RWPE2 (cell line): Measurements from ENCODE around the gene SMC3.
"Not testable (repeated sequence)": the region's sequence is repeated elsewhere in the genome, so short reads cannot be mapped to it uniquely, and the experiment has no call there.

Experiments used
- ATAC-seq: fragments of 200-7000 bp; cut with Tn5 transposase; 3 replicates; pipeline ENCODE4 v1.9.1; 2021; ENCODE audit warnings: low read depth
- DNase-seq: peaks from one replicate; pipeline ENCODE4 v3.0.0-alpha.2; 2020; ENCODE audit warnings: low spot score
- H3K27ac ChIP-seq: fragments of 450-650 bp; 2 replicates; pipeline ENCODE4 v1.5.1; 2017; ENCODE audit warnings: mild to moderate bottlenecking; ENCODE audit not compliant: poor library complexity, severe bottlenecking
- H3K27me3 ChIP-seq: fragments of 250-450 bp; sonication (Bioruptor Pico); 2 replicates; pipeline ENCODE4 v1.5.1; 2021; ENCODE audit warnings: mild to moderate bottlenecking, moderate library complexity; ENCODE audit not compliant: insufficient read depth, poor library complexity, severe bottlenecking
- H3K36me3 ChIP-seq: fragments of 250-450 bp; sonication (Bioruptor Pico); 2 replicates; pipeline ENCODE4 v1.5.1; 2020; ENCODE audit warnings: low read depth, mild to moderate bottlenecking, moderate library complexity
- H3K4me1 ChIP-seq: fragments of 250-450 bp; sonication (Bioruptor Pico); 2 replicates; pipeline ENCODE4 v1.5.1; 2021; ENCODE audit warnings: mild to moderate bottlenecking, moderate library complexity; ENCODE audit not compliant: insufficient read depth, poor library complexity, severe bottlenecking
- H3K4me3 ChIP-seq: fragments of 250-450 bp; sonication (Bioruptor Pico); 2 replicates; pipeline ENCODE4 v1.5.1; 2021; ENCODE audit warnings: mild to moderate bottlenecking, moderate library complexity; ENCODE audit not compliant: severe bottlenecking
- H3K9me3 ChIP-seq: fragments of 250-450 bp; sonication (Bioruptor Pico); 2 replicates; pipeline ENCODE4 v1.5.1; 2021; ENCODE audit warnings: mild to moderate bottlenecking, moderate library complexity; ENCODE audit not compliant: severe bottlenecking
- TF ChIP-seq, protein P1 (sequence below): fragments of 450-650 bp; IDR thresholded peaks from one replicate; pipeline ENCODE4 v1.5.1; 2017; ENCODE audit warnings: mild to moderate bottlenecking, moderate library complexity; ENCODE audit not compliant: poor library complexity, severe bottlenecking

The SMC3 gene

DNA sequence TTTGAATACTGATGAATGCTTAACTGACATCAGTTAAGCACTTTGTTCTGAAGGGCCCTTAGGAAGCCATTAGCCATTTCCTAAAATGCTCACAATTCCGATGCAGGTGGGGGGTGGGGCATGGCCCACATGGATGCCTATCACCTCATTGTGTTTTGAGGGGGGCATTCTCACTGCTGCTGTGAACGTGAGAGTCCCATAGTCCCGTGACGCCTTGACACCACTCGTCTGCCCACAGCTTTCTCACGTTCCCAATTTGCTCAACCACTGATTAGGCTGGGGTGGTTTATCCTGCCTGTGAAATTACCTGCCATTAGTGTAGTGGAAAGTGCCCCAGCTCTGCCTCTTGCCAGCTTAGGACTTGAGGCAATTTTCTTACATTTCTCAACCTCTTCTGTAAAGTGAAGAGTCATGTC, 37.9 kb upstream of the SMC3 start:
- H3K27ac ChIP-seq, result peak overlapping the region; percentile 47
- H3K4me1 ChIP-seq, result peaks cover 37% of the 10 kb centered on the region
- no peaks in the 10 kb centered on the region for H3K9me3 ChIP-seq
- no peak; the same call in 2 of the 3 replicates for ATAC-seq
- TF ChIP-seq, protein P1, sequence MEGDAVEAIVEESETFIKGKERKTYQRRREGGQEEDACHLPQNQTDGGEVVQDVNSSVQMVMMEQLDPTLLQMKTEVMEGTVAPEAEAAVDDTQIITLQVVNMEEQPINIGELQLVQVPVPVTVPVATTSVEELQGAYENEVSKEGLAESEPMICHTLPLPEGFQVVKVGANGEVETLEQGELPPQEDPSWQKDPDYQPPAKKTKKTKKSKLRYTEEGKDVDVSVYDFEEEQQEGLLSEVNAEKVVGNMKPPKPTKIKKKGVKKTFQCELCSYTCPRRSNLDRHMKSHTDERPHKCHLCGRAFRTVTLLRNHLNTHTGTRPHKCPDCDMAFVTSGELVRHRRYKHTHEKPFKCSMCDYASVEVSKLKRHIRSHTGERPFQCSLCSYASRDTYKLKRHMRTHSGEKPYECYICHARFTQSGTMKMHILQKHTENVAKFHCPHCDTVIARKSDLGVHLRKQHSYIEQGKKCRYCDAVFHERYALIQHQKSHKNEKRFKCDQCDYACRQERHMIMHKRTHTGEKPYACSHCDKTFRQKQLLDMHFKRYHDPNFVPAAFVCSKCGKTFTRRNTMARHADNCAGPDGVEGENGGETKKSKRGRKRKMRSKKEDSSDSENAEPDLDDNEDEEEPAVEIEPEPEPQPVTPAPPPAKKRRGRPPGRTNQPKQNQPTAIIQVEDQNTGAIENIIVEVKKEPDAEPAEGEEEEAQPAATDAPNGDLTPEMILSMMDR, result no peak
- H3K4me3 ChIP-seq, result no peak overlapping the region
- DNase-seq, result no peak
- no peaks in the 10 kb centered on the region for H3K36me3 ChIP-seq
- H3K27me3 ChIP-seq, result no peaks in the 10 kb centered on the region

DNA sequence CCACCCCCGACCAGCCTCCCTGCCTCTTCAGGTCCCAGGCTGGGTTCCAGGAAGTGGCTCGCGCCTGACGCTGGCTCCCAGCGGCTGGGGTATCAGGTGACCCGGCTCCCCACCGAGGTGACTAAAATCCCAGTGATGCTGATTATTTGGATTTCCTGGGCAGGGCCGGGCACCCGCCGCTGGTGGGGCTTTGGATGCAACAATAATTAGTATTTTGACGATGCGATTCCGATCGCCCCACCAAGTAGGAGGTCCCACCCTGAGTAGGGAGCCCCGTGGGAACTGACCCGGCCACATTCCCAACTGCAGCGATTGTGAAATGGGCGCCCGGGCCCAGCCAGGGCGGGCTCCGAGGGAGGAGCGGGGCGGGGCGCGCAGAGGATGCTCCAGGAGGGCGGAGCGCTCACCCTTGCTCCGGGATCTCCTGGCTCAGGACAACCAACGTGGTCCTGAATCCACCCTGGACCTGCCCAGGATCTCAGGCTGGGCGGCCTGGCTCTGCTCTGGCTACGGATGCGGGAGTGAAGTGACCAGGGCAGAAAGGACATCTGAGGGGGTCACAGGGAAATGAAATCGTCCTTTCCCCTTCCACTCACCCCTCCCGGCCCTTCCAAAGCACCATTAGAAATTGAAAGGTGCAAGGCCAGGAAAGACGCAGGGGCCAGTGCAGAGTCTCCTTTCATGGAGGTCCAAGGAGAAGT, 37.2 kb upstream of the SMC3 start:
- TF ChIP-seq, protein P1, result no peak
- H3K27ac ChIP-seq, result peak overlapping the region; percentile 47
- DNase-seq, result peak; percentile 79
- no peaks in the 10 kb centered on the region for H3K9me3 ChIP-seq
- ATAC-seq, result peak; percentile 86
- no peaks in the 10 kb centered on the region for H3K36me3 ChIP-seq
- peaks cover 37% of the 10 kb centered on the region for H3K4me1 ChIP-seq
- H3K4me3 ChIP-seq, result peak overlapping the region; percentile 23
- H3K27me3 ChIP-seq, result no peaks in the 10 kb centered on the region

DNA sequence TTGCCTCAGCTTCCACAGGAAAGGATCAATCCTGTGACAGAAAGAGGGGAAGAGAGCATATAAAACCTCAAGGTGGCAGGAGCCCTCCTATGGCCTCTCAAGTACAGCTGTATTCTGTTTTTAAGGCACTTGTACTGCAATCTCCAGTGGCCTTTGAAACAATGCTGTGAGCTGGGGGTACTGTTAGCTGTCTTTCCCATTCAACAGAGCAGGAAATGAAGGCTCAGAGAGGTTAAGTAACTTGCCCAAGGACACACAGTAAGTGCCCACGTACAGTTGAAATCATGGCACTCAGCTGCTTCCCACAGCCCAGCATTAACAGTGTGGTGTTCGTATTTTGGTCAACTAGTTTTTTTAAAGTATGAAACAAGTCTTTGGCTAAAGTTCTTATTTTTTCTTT, 35.8 kb upstream of the SMC3 start:
- Histone ChIP-seq H3K36me3 (no peaks in the 10 kb centered on the region), H3K4me1 (peaks cover 33% of the 10 kb centered on the region), H3K9me3 (no peaks in the 10 kb centered on the region), H3K27me3 (no peaks in the 10 kb centered on the region), H3K27ac (no peak overlapping the region), H3K4me3 (no peak overlapping the region)
- TF ChIP-seq, protein P1, result no peak
- DNase-seq (no peak), ATAC-seq (no peak)

DNA sequence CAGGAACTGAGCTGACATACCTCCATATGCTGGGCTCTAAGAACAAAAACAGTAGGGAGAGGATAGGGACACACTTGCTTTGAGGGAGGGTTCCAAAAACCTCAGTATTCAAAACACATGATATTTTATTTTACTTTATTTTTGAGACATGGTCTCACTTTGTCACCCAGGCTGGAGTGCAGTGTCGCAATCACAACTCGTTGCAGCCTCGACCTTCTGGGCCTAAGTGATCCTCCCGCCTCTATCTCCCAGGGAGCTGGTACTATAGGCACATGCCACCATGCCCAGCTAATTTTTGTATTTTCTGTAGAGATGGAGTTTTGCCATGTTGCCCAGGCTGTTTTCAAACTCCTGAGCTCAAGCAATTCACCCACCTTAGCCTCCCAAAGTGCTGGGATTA, 34.9 kb upstream of the SMC3 start:
- ATAC-seq, H3K4me3 ChIP-seq, DNase-seq, H3K27ac ChIP-seq, H3K27me3 ChIP-seq, H3K36me3 ChIP-seq, H3K9me3 ChIP-seq: not testable (repeated sequence)
- H3K4me1 ChIP-seq, result peaks cover 30% of the 10 kb centered on the region

DNA sequence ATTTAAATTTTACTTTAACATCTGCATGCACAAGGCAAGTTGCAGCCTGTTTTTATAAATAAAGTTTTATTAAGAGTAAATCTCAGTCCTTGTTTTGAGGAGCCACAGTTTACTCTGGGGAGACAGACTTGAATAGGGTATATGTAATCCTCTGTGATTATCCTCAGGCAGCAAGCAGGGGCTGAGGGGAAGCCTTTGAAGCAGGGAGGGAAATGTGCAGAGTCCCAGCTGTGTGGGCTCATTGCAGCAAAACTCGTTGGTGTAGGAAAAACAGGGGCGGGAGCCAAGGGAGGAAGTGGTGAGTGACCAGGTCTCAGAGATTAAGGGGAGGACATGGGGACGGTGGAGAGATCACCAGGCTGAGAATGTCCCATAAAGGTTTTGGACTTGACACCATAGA, 34.3 kb upstream of the SMC3 start:
- no peak overlapping the region for H3K27ac ChIP-seq
- no peaks in the 10 kb centered on the region for H3K9me3 ChIP-seq
- H3K36me3 ChIP-seq, result no peaks in the 10 kb centered on the region
- TF ChIP-seq, protein P1, result no peak
- DNase-seq, result no peak
- H3K4me3 ChIP-seq, result no peak overlapping the region
- no peak for ATAC-seq
- peaks cover 26% of the 10 kb centered on the region for H3K4me1 ChIP-seq
- no peaks in the 10 kb centered on the region for H3K27me3 ChIP-seq
